Sciatic nerve (tissue), 2 donors: ENCODE data around the gene RNF217. TPM values are rescaled to one million over a fixed set of nuclear protein-coding genes. Genes with fewer than 3 reads are reported as not detected.
"Not testable (repeated sequence)": the region's sequence is repeated elsewhere in the genome, so short reads cannot be mapped to it uniquely, and the experiment has no call there.

Source experiments
- ATAC-seq: fragments of 200-7000 bp; cut with Tn5 transposase; one replicate; pipeline ENCODE4 v1.9.1; 2020; ENCODE audit warnings: mild to moderate bottlenecking, moderate library complexity
- DNase-seq: peaks from one replicate; pipeline ENCODE4 v3.0.0-alpha.2; 2020; ENCODE audit warnings: low spot score
- intact Hi-C: fragments of 100-400 bp; cut with DNase I; formaldehyde crosslinking; loops from one replicate; pipeline ENCODE4 v1.14.2; 2022
- total RNA-seq: library from RNA; stranded (reverse); fragmentation: NEBNext Ultra II Directional; extraction: Animal tissue kit (Norgen Biotek cat#: 25700); gene quantifications from one replicate; pipeline ENCODE4 v1.2.1, GENCODE V29; 2021
- donor health status: DM: no; HTN: no; CAD: no.
- donor health status: DM: no; HTN: no; CAD: no.

The RNF217 gene
- total RNA-seq, 1 donor from 2014 or later = 43.5 TPM

GRCh38 chr6:125041740-125042459, 79.7 kb downstream of the RNF217 start:
- intact Hi-C loops = no loop called here
- DNase-seq = no peak
- no peak for ATAC-seq

DNA sequence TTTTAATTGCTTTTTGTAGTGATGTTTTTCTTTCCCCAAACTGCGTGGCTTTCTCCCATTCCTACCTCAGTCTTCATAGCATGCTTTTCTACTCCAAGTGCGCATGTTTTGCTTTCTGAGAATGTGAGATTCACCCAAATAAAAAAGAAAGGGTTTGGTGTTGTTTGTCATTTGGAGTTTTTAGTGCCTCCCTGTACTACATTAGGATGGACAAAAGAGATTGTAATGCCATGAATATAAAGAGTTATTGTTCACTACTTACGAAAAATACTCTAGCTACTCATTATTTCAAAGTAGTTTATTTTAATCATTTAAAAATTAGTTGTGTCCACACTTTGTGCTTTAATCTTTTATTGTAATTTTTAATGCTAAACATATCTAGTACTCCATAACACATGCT, 81.8 kb downstream of the RNF217 start:
- intact Hi-C loops = no loop called here
- ATAC-seq (no peak), DNase-seq (no peak)

DNA sequence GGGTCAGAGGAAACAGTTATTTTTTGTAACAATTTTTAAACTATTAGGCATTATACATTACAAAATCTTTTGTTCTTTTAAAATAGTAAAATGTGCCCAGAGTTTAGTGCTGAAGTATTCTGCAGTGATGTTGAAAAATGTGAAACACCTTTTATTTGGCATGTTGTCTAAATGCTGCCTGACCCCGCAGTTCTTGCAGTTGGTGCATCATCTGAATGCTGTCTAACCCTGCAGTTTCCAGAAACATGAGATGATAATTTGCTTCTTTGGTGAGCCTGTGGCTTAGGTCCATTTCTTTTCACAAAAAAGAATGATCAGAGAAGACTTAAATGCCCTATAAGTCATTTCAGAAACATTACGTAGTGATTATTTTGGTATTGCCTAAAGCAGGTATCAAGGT, 82.4 kb downstream of the RNF217 start:
- DNase-seq (no peak), ATAC-seq (no peak)
- intact Hi-C loops = no loop called here

DNA sequence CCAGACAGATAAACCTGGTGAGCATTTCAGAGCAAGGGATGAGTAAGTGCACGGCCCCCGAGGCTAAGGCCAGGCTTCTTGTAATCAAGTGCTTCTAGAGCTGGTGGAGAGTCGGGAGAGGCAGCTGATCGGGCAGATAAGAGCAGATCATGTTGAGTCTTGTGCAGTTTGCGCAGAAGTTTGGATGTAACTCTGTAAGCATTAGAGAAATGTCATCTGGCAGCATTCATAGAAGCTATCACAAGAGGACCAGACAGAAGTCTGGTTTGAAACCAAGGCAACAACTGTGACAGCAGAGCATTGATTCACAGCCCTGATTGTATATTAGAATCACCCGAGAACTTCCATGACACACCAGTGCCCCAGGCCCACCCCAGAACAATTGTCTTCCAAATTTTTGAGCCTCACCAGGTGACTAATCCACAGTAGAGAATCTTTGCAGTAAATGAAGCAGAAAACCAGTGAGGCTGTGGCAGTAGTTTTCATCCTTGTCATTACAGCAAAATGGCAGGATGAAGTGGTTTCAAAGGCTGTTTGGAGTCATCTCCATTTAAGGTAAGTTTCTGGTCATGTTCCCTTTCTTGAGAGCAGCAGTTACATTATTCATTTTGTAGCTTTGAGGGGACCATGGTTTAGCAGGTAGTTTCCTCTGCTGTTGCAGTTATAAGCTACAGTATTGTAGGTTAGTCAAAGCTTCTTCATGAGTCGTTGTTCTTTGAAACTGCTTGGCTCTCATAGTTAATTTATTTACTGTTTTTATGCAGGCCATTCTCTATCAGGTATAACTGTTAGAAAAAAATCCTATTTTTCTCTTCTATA, 84.1 kb downstream of the RNF217 start:
- intact Hi-C loops = no loop called here
- no peak for DNase-seq
- ATAC-seq = no peak

DNA sequence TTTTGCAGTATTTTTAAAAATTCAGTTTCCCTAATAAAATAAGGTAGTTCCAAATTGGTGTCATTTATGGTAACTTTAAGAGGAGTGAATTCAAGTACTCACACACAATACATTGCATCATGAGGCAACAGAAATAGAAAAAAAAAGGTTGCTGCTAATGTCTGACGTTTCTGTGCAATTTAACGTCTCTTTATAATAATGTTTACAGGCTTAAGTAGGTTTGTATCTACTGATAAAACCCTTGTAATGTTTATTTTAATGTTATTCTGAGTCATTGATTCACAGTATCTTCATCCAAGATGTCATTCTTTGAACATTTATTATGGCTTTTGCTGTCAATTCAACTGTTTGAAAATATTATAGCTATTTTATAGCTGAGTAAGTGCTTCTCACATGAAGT, 86.0 kb downstream of the RNF217 start:
- no peak for ATAC-seq
- intact Hi-C loops = no loop called here
- DNase-seq = no peak

DNA sequence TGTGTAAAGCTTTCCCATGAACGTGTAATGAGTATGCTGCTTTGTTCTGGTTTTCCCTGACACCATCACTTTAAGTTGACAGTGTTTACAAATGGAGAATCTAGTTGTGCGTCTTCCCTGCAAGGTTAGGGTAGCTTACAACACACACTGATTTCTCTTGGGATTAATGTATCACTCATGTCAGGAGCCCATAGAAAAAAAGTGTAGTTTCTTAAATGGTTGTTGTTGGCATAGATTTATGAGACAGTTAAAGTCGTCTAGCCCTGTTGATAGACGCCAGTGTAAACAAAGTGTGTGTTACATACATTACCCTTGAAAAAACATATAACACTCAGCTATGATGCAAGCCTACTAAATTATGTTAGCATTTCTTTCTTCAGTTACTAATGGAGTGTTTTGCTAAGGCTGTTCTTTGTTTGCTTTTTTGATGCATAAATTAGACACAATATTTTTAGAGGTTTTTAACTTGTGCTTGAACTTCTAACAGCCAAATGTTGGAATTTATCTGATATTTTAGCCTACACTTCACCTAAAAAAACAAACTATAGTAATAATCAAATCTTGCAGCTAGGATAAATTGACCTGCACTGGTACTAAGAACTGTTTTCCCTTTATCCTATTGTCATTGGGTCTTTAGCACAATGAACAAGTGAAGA, 88.6 kb downstream of the RNF217 start:
- no peak for DNase-seq
- ATAC-seq = no peak
- intact Hi-C loops = no loop called here

GRCh38 chr6:125053809-125054208, 91.6 kb downstream of the RNF217 start:
- DNase-seq = no peak
- ATAC-seq = no peak
- intact Hi-C loops = no loop called here

- no peak for DNase-seq
- ATAC-seq = no peak
- intact Hi-C loops = no loop called here
These were observed 92.1 kb downstream of the RNF217 start for GRCh38 chr6:125054331-125054730.

DNA sequence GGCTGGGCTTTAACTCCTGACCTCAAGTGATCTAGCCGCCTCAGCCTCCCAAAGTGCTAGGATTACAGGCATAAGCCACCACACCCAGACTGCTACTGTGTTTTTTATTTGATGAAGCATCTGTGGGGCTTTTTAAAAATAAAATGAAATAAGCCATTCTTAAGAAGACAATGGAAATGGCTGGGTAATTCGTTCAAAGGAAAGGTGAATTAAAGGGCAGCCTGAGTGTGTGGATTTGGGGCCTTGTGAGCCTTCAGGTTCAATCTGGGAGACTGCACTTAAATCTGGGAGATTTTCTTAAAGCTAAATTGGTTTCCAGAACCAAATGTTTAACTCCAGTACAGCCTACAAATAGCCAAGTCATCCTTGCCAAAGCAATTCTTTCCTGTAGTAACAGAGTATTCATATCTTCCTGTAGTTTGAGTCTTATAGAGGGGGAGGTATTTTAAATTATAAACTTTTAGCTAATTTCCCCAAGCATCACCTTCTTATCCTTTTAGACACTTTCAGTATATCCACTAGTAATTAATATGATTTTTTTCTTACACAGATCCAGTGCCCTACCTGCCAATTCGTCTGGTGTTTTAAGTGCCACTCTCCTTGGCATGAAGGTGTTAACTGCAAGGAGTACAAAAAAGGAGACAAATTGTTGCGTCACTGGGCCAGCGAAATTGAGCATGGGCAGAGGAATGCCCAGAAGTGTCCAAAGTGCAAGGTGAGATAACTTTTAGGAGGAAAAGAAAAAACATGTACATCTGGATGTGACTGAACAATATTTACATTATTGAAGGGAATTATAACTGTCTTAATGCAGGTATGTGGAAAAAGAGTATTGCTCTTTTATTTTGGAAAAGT, 95.4 kb downstream of the RNF217 start:
- ATAC-seq (no peak), DNase-seq (no peak)
- intact Hi-C loops = no loop called here

- ATAC-seq = no peak
- no peak for DNase-seq
- intact Hi-C loops = no loop called here
These were observed 96.3 kb downstream of the RNF217 start for GRCh38 chr6:125058546-125058945.

GRCh38 chr6:125063307-125063706, 101.1 kb downstream of the RNF217 start:
- DNase-seq (no peak), ATAC-seq (no peak)
- intact Hi-C loops = no loop called here

DNA sequence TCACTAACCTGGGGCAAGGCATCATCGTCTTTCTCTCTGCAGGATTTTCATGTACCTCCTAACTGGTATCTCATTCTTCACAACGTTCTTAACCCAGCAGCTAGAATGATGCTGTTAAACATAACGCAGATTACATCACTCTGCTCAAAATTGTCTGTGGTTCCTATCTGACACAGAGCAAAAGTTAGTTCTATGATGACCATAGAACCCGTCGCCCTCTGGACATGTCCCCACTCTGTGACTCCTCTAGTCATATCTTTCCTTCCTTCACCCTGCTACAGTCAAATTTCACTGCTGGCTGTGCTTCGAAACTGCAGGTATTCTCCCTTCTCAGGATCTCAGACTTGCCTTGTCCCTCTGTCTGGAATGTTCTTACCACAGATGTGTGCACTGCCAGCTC, 103.9 kb downstream of the RNF217 start:
- intact Hi-C loops = no loop called here
- DNase-seq (no peak), ATAC-seq (no peak)

GRCh38 chr6:125066964-125067363, 104.7 kb downstream of the RNF217 start:
- no peak for ATAC-seq
- intact Hi-C loops = no loop called here
- no peak for DNase-seq

DNA sequence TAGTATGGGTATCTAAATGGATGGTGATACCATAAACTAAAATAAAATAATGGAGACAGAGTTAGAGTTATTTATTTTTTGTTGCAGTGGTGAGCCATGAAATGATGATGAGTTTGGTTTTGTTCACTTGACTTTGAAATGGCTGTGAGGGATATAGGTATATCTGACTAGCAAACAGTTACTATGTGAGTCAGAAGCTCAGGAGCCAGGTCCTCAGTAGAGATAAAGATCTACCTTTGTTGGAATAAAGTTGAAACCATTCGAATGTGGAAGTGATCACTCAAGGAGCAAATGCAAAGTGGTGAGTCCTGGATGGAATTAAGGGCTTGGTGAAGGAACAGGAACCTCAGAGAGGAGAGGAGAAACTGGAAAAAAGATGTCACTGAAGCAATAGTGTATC, 105.3 kb downstream of the RNF217 start:
- ATAC-seq (no peak), DNase-seq (no peak)
- intact Hi-C loops = no loop called here

DNA sequence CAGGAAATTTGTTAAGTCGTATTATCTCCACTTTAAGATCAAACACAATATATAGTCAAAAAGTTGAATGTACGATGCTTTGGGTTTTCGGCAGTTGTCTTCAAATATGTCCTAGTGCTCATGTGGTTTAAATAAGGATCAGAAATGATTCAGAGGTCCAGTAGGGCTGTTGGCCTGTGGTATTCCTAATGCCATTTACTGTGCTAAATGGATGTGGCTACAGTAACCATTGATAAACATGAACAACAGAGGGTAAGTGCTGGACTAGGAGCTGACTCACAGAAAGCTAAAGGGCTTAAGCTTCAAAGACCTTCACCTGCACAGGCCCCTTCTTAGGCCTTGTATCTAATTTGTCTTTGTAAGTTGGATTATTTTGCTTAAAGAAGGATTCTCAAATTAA, 110.8 kb downstream of the RNF217 start:
- ATAC-seq (no peak), DNase-seq (no peak)
- intact Hi-C loops = no loop called here

- no peak for DNase-seq
- intact Hi-C loops = no loop called here
- no peak for ATAC-seq
These were observed 111.9 kb downstream of the RNF217 start for GRCh38 chr6:125074120-125074519.

DNA sequence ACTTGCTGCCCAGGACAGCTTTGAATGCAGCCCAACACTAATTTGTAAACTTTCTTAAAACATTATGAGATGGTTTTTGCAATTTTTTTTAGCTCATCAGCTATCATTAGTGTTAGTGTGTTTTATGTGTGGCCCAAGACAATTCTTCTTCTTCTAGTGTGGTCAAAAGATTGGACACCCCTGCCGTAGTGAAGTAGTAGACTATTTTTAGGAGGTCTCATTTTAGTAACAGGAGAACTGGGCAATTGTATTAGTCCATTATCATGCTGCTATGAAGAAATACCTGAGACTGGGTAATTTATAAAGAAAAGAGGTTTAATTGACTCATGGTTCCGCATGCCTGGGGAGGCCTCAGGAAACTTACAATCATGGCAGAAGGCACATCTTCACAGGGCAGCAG, 112.8 kb downstream of the RNF217 start:
- intact Hi-C loops, ATAC-seq, DNase-seq: not testable (repeated sequence)

GRCh38 chr6:125075741-125076481, 113.7 kb downstream of the RNF217 start:
- DNase-seq (no peak), ATAC-seq (no peak)
- intact Hi-C loops = no loop called here

DNA sequence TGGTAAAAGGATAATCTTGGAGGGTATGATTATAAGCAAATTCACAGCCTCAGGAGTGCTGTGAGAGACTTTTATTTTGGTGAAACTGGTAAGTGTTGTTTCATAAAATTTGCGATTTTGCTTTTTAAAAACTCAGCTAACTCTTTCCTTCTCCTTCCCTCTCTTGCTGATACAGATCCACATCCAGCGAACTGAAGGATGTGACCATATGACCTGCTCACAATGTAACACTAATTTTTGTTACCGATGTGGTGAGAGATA, 114.2 kb downstream of the RNF217 start:
- DNase-seq (no peak), ATAC-seq (no peak)
- intact Hi-C loops = no loop called here
